Measurements from ENCODE around the gene PAX8.
A peak's percentile ranks its signal among the peaks of the same experiment; 100 is the strongest.

Gene PAX8

DNA sequence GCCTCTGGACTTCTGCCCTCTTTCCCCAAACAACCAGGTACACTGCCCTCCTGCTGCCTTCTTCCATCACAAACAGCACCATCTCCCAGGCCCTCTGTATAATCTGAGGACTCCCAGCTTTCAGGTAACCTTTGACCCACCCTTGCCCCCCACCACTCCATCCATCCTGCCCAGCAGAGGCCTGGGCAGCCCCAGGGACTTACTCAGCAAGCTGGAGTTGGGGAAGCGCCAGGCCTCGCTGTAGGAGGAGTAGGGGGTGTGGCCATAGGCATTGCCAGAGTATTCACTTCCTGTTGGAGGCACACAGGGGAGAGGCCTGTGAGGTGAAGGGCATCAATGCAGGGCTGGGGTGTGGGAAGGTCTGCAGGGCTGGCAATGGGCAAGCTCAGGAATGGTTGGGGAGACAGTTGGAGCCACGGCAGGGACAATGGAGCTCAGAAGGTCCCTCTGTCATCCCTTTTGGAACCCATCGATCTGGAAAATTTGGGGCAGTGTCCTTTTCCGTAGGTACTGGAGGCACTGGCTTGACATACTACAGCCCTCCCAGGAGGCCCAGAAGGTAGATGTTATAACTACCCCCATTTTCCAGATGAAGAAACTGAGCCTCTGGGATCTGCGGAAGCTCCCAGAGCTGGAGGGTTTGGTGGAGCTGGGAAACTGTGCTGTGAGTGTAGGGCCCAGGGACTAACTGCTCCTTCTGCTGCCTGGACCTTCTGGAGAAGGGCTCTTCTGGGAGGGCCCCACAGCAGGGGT lies 58.7 kb downstream of the PAX8 start:
- Histone ChIP-seq H3K27me3 (replicated peaks) (no peaks in the 10 kb centered on the region), H3K36me3 (replicated peaks) (no peaks in the 10 kb centered on the region), H3K27ac (no peak overlapping the region), H3K4me3 (ENCODE audit: low read depth, low read length) (no peak overlapping the region)
- in situ Hi-C loops (cut with HindIII; ENCODE audit: low pct_ligation_motif_present, low sequenced_read_pairs), result no loop called here
- peak; percentile 27 for DNase-seq
- TF ChIP-seq, protein P1, sequence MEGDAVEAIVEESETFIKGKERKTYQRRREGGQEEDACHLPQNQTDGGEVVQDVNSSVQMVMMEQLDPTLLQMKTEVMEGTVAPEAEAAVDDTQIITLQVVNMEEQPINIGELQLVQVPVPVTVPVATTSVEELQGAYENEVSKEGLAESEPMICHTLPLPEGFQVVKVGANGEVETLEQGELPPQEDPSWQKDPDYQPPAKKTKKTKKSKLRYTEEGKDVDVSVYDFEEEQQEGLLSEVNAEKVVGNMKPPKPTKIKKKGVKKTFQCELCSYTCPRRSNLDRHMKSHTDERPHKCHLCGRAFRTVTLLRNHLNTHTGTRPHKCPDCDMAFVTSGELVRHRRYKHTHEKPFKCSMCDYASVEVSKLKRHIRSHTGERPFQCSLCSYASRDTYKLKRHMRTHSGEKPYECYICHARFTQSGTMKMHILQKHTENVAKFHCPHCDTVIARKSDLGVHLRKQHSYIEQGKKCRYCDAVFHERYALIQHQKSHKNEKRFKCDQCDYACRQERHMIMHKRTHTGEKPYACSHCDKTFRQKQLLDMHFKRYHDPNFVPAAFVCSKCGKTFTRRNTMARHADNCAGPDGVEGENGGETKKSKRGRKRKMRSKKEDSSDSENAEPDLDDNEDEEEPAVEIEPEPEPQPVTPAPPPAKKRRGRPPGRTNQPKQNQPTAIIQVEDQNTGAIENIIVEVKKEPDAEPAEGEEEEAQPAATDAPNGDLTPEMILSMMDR (IDR thresholded peaks at IDR 0.05; ENCODE audit: low read depth, low read length, missing control alignments), result no peak

DNA sequence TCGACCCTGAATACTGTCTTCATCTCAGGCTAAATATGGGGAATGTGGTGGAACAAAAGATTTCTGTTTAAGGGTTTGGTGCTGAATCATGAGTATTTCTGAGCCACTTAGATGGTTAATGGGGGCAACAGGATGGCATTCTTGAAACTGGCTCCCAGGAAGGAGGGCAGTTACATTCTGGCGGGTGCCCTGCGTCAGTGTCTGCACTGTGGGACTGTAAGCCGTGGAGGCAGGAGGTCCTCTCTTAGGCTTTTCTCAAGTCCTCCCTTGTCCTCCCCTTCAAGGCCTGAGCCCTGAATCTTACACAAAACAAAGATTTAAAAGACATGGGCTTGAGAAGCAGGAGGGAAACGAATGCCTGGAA lies 59.2 kb downstream of the PAX8 start:
- TF ChIP-seq, protein P1 (IDR thresholded peaks at IDR 0.05; ENCODE audit: low read depth, low read length, missing control alignments), result no peak
- H3K27ac ChIP-seq, result no peak overlapping the region
- no peak for DNase-seq
- H3K36me3 ChIP-seq (replicated peaks), result no peaks in the 10 kb centered on the region
- H3K27me3 ChIP-seq (replicated peaks), result no peaks in the 10 kb centered on the region
- in situ Hi-C loops (cut with HindIII; ENCODE audit: low pct_ligation_motif_present, low sequenced_read_pairs), result no loop called here
- H3K4me3 ChIP-seq (ENCODE audit: low read depth, low read length), result no peak overlapping the region

DNA sequence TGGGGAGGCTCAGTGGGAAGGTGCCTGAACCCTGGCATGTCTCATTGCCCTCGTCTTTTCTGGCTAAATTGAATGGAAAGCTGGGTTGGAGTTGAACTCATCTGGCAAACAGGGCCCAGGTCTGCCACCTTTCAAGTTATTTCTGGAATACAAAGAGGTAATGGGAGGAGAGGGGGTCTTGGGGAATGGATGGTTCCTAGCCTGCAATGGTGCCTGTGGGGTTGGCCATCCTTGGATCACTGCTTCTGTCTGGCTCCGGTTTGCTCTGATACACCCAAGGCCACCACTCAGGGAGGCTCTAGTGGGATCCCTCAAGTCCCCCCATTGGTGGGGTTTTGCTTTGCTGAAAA lies 59.7 kb downstream of the PAX8 start:
- Histone ChIP-seq H3K36me3 (replicated peaks) (no peaks in the 10 kb centered on the region), H3K27ac (no peak overlapping the region), H3K27me3 (replicated peaks) (no peaks in the 10 kb centered on the region), H3K4me3 (ENCODE audit: low read depth, low read length) (no peak overlapping the region)
- in situ Hi-C loops (cut with HindIII; ENCODE audit: low pct_ligation_motif_present, low sequenced_read_pairs), result no loop called here
- TF ChIP-seq, protein P1 (IDR thresholded peaks at IDR 0.05; ENCODE audit: low read depth, low read length, missing control alignments), result no peak
- no peak for DNase-seq

DNA sequence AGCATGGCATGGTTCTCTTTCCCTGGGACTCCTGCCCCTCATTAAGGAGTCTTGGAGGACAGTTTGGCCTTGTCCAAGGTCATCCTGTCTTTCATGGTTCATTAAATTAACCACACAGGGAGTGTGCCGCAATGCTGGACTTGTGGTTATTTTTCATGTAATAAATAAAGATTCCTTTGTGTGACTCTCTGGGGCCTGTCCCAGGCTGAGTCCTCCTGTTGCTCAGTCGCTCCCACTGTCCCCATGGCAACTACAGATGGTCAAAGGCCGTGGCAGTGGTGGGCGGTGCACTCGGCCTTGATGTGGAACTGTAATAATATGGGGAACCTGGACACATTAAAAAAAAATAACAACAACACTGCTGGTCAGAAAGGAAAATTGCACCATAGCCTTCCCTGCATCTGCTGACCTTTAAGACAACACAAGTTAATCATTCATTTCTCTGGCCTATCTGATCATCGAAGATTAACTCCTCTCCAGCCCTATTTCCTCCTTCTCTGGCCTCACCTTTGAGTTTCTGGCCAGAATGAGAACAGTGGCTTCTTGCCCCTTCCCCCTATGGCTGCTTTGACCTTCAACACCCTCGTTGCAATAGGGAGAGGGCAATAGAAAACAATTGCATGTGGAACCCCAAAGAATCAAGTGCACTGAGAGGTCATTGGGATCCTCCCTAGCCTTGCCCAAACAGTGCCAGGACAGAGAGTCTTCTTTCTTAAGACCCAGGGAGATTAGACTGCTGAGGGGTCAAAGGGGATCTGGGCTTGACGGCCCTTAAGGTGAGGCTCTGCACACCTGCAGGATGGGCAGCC lies 60.2 kb downstream of the PAX8 start:
- Histone ChIP-seq H3K4me3 (ENCODE audit: low read depth, low read length) (no peak overlapping the region), H3K27ac (no peak overlapping the region), H3K36me3 (replicated peaks) (no peaks in the 10 kb centered on the region), H3K27me3 (replicated peaks) (no peaks in the 10 kb centered on the region)
- no peak for DNase-seq
- in situ Hi-C loops (cut with HindIII; ENCODE audit: low pct_ligation_motif_present, low sequenced_read_pairs), result no loop called here
- TF ChIP-seq, protein P1 (IDR thresholded peaks at IDR 0.05; ENCODE audit: low read depth, low read length, missing control alignments), result no peak

DNA sequence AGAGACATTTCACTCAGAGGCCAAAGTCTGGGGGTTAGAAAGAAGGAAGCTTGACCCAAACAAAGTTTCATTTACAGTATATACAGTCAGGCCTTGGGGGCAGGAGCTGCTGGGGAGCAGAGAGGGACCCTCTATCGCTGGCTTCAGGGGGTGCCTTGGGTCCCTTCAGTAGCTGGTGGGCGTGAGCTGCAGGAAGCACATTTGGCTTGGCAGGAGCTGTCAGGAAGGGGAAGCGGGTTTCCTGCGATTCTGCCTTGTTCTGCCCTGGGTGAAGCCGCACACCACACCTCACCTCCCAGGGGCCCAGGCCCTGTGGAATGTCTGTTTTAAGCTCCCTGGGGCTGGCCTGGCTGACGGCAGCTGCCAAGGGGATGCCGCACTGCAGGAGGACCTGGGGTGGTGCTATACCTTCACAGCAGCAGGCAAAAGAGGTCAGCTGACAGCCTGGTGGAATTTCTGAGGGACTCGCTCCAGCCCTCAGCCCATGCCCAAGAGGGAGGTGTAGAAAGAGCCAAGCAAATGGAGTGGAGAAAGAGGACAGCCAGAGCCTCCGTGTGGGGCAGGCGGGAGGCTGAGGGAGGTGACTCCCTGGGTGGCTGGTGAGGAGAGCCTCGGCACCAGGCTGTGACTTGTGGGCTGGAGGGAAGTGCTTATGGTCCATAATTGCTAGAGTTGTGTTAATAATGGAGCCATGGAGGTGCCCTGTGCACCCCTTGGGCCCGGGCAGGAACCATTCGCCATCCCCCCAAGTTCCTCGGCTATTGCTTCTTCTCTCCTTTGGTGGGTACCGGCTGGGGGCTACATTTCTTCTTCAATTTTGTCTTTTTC lies 61.1 kb downstream of the PAX8 start:
- DNase-seq, result no peak
- in situ Hi-C loops (cut with HindIII; ENCODE audit: low pct_ligation_motif_present, low sequenced_read_pairs), result no loop called here
- Histone ChIP-seq H3K27ac (no peak overlapping the region), H3K27me3 (replicated peaks) (no peaks in the 10 kb centered on the region), H3K4me3 (ENCODE audit: low read depth, low read length) (no peak overlapping the region), H3K36me3 (replicated peaks) (no peaks in the 10 kb centered on the region)
- TF ChIP-seq, protein P1 (IDR thresholded peaks at IDR 0.05; ENCODE audit: low read depth, low read length, missing control alignments), result no peak
